ENCODE results near the gene C17orf107. TPM values are rescaled to one million over a fixed set of nuclear protein-coding genes. Genes with fewer than 3 reads are reported as not detected.

Gene C17orf107
- polyA plus RNA-seq, 3 donors = 1.6 to 2.1 (median 1.8) TPM

- peak; percentile 90 for DNase-seq
Observed at GRCh38 chr17:4948166-4948930, 49.0 kb downstream of the C17orf107 start, which contains the start of gene PFN1. PFN1 (minus strand) TSS chr17:4948530; CDS start chr17:4948394, 136 bp downstream.

DNA sequence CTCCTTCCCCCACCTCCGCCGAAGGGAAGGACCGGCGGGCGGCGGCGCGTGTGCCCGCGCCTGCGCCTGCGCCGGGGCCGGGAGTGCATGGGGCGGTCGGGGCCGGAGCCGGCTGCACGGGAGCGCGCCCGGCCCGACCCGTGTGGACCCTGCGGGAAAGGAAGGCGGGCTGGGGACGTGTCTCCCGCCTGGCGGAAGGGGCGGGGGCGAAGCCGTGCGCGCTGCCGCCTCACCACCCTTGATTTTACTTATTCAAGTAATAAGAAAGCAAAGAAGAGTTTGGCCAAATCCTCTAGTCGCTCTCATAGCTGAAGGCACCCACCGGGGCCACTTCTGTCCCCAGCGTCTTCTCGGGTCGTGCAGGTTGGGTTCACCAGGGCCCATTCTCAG, 49.6 kb downstream of the C17orf107 start:
- peak; percentile 89 for DNase-seq

DNA sequence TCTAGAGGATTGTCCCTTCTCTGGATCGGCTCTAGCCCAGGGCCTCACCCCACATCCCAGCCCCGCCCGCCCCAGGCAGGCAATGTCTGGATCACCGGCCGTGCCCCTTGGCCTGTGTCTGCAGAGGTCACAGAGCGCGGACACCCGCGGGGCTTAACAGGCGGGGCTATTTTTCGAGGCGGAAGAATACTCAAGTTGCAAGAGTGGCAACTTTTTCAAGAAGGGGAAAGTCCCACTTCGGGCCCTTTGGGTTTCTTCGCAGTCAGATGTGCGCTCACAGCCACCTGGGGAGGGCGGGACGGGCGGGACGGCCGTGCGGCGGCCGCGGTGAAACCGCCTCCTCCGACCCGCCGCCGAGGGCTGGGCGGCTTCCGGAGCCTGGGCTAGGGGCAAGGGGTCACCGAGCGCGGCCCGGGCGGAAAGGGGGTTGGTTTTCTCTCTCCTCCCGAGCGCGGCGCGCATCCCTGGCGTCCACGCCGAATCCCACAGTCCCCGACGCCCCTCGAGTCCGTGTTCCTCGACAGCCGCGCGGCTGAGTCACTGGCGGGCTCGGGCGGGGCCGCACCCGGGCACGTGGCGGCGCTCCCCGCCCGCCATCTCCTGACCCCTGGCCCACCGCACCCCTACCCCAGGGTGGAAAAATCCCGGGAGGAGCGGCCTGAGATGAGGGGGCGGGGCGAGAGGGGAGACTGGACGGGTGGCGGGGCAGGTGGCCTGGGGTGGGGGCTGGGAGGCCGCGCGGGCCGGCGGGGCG, 50.2 kb downstream of the C17orf107 start:
- no peak for DNase-seq

GRCh38 chr17:4950075-4950745, 50.9 kb downstream of the C17orf107 start:
- DNase-seq = no peak

DNA sequence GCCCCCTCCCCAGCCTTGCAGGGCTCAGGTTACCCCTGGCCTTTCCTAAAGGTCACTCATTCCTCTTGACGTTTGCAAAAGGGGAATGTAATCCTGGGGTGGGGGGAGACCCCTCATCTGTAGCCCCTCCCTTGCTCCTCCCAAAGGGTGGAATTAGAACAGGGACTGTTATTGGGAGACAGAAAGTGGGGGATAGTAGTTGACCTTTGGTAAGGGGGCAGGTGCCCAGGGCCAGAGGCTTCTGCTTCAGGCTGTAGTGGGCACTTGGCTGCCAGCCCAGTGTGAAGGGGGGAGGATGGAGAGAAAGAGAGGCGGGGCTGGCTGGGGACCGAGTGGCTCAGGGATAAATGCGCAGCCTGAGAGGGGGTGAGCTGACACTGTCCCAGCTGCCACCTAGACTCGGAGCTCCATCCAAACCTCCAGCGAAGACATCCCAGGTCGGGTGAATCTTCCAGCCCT, 51.4 kb downstream of the C17orf107 start, which contains the start of gene ENO3:
TSS of gene ENO3 (plus strand) at position 374 of the 459 bp plus-strand sequence. CDS start 711 bp downstream, outside the sequence.
- DNase-seq = no peak

GRCh38 chr17:4951486-4951885, 52.1 kb downstream of the C17orf107 start:
- DNase-seq = no peak

Other genes starting within 250 kb of the C17orf107 start
- 10 to 100 TPM; 50.9 to 56.5 (median 51.3) TPM for gene PELP1, start 195.4 kb upstream of the C17orf107 start, polyA plus RNA-seq (ENCODE audit: insufficient read length in 3 of 3)
- gene ARRB2, start 188.9 kb upstream of the C17orf107 start, polyA plus RNA-seq (ENCODE audit: insufficient read length in 3 of 3) = 10 to 100 TPM; 32.8 to 36.6 (median 36.5) TPM
- gene MED11, start 168.1 kb upstream of the C17orf107 start, polyA plus RNA-seq (ENCODE audit: insufficient read length in 3 of 3) = 10 to 100 TPM; 27.3 to 29.7 (median 27.6) TPM
- gene ZMYND15, start 159.7 kb upstream of the C17orf107 start, polyA plus RNA-seq (ENCODE audit: insufficient read length in 3 of 3) = 1 to 10 TPM in 1 of 3 donors, under 1 TPM in 2; 0.37 to 1.0 (median 0.58) TPM
- 10 to 100 TPM; 10.2 to 16.1 (median 14.1) TPM for gene CXCL16, start 159.6 kb upstream of the C17orf107 start, polyA plus RNA-seq (ENCODE audit: insufficient read length in 3 of 3)
- 1 to 10 TPM; 2.4 to 3.7 (median 2.5) TPM for gene TM4SF5, start 127.7 kb upstream of the C17orf107 start, polyA plus RNA-seq (ENCODE audit: insufficient read length in 3 of 3)
- gene VMO1, start 113.2 kb upstream of the C17orf107 start, polyA plus RNA-seq (ENCODE audit: insufficient read length in 3 of 3) = under 1 TPM; 0.39 to 0.74 (median 0.65) TPM
- 10 to 100 TPM; 10.7 to 14.5 (median 12.5) TPM for gene GLTPD2, start 110.6 kb upstream of the C17orf107 start, polyA plus RNA-seq (ENCODE audit: insufficient read length in 3 of 3)
- gene PSMB6, start 103.4 kb upstream of the C17orf107 start, polyA plus RNA-seq (ENCODE audit: insufficient read length in 3 of 3) = 100 to 1,000 TPM; 130 to 146 (median 145) TPM
- 10 to 100 TPM; 35.1 to 53.7 (median 45.2) TPM for gene PLD2, start 92.4 kb upstream of the C17orf107 start, polyA plus RNA-seq (ENCODE audit: insufficient read length in 3 of 3)
- 10 to 100 TPM; 51.2 to 70.4 (median 69.7) TPM for gene MINK1, start 66.2 kb upstream of the C17orf107 start, polyA plus RNA-seq (ENCODE audit: insufficient read length in 3 of 3)
- gene CHRNE, start 3.6 kb downstream of the C17orf107 start, polyA plus RNA-seq (ENCODE audit: insufficient read length in 3 of 3) = 1 to 10 TPM; 1.1 to 2.7 (median 1.4) TPM
- 1 to 10 TPM; 2.1 to 2.7 (median 2.6) TPM for gene GP1BA, start 32.7 kb downstream of the C17orf107 start, polyA plus RNA-seq (ENCODE audit: insufficient read length in 3 of 3)
- gene SLC25A11, start 40.5 kb downstream of the C17orf107 start, polyA plus RNA-seq (ENCODE audit: insufficient read length in 3 of 3) = 10 to 100 TPM; 77.1 to 93.9 (median 85.5) TPM
- 100 to 1,000 TPM; 129 to 146 (median 134) TPM for gene RNF167, start 40.7 kb downstream of the C17orf107 start, polyA plus RNA-seq (ENCODE audit: insufficient read length in 3 of 3)
- gene PFN1, start 49.0 kb downstream of the C17orf107 start, polyA plus RNA-seq (ENCODE audit: insufficient read length in 3 of 3) = 100 to 1,000 TPM; 401 to 502 (median 460) TPM
- gene ENO3, start 51.6 kb downstream of the C17orf107 start, polyA plus RNA-seq (ENCODE audit: insufficient read length in 3 of 3) = 10 to 100 TPM; 26.2 to 30.9 (median 28.9) TPM
- 100 to 1,000 TPM in 1 of 3 donors, 10 to 100 TPM in 2; 99.6 to 111 (median 100.0) TPM for gene SPAG7, start 68.3 kb downstream of the C17orf107 start, polyA plus RNA-seq (ENCODE audit: insufficient read length in 3 of 3)
- gene CAMTA2, start 88.1 kb downstream of the C17orf107 start, polyA plus RNA-seq (ENCODE audit: insufficient read length in 3 of 3) = 10 to 100 TPM; 25.3 to 35.7 (median 34.8) TPM
- gene INCA1, start 98.0 kb downstream of the C17orf107 start, polyA plus RNA-seq (ENCODE audit: insufficient read length in 3 of 3) = 1 to 10 TPM; 6.9 to 9.5 (median 9.3) TPM
- gene KIF1C, start 98.4 kb downstream of the C17orf107 start, polyA plus RNA-seq (ENCODE audit: insufficient read length in 3 of 3) = 10 to 100 TPM; 89.4 to 99.7 (median 90.9) TPM
- gene SLC52A1, start 135.9 kb downstream of the C17orf107 start, polyA plus RNA-seq (ENCODE audit: insufficient read length in 3 of 3) = under 1 TPM; 0.24 to 0.42 (median 0.41) TPM
- gene ZFP3, start 178.9 kb downstream of the C17orf107 start, polyA plus RNA-seq (ENCODE audit: insufficient read length in 3 of 3) = 10 to 100 TPM; 13.7 to 16.9 (median 15.0) TPM
- gene ZNF232, start 212.3 kb downstream of the C17orf107 start, polyA plus RNA-seq (ENCODE audit: insufficient read length in 3 of 3) = 10 to 100 TPM; 21.8 to 50.0 (median 24.0) TPM
- 10 to 100 TPM in 1 of 3 donors, 1 to 10 TPM in 2; 2.5 to 14.7 (median 5.1) TPM for gene USP6, start 216.5 kb downstream of the C17orf107 start, polyA plus RNA-seq (ENCODE audit: insufficient read length in 3 of 3)